GM12891 (cell line): ENCODE measurements around the gene PRM3.
A peak's percentile ranks its signal among the peaks of the same experiment; 100 is the strongest.

ENCODE experiments used
- POLR2A ChIP-seq: IDR thresholded peaks from 2 replicates; pipeline ENCODE4 v1.6.1; 2011; ENCODE audit warnings: low read depth, low read length, control low read depth
- SPI1 ChIP-seq: IDR thresholded peaks from 2 replicates; pipeline ENCODE4 v1.6.1; 2011; ENCODE audit warnings: low read depth, low read length, control low read depth

- TF ChIP-seq SPI1 = peak; percentile 90
- no peak for TF ChIP-seq POLR2A
Measured at GRCh38 chr16:11310997-11311561, 37.6 kb upstream of the PRM3 start.
